Measurements from ENCODE around the gene MARF1. TPM values are rescaled to one million over a fixed set of nuclear protein-coding genes. Genes with fewer than 3 reads are reported as not detected.

Gene MARF1
- total and polyA plus RNA-seq, 9 of the 15 experiments (the other 6 are each of a cell fraction or from before 2014, with no cell fraction given) = 4.7 to 33.2 (median 11.7) TPM

GRCh38 chr16:15643048-15643945, at the start of gene MARF1 (continued):
- TF ChIP-seq ZBTB40 (IDR thresholded peaks at IDR 0.05) = peak; percentile 90
- TF ChIP-seq ZBTB40 (CRISPR knock-in tag; IDR thresholded peaks at IDR 0.05) = no peak
- peak in 1 of 2 experiments; percentile 22; a peak in 2 of 4 replicates for TF ChIP-seq RAD21 (CRISPR knock-in tag; conservative IDR thresholded peaks at IDR 0.05 in 1 of 2, IDR thresholded peaks at IDR 0.05 in 1 of 2)
- no peak for TF ChIP-seq ZNF23 (CRISPR knock-in tag; IDR thresholded peaks at IDR 0.05)
- TF ChIP-seq CBX3 (IDR thresholded peaks at IDR 0.05; ENCODE audit: borderline replicate concordance in 1 of 2, low read length in 2 of 2) = no peak
- no peak for TF ChIP-seq STAT6 (CRISPR knock-in tag; IDR thresholded peaks at IDR 0.05)
- TF ChIP-seq HNRNPUL1 (IDR thresholded peaks at IDR 0.05; ENCODE audit: low read length) = no peak
- peak; percentile 56 for TF ChIP-seq TAF1 (IDR thresholded peaks at IDR 0.05; ENCODE audit: control insufficient read depth, extremely low read depth, insufficient read depth, low read length, severe bottlenecking)
- no peak for TF ChIP-seq CREB5 (CRISPR knock-in tag; IDR thresholded peaks at IDR 0.05)
- peak; percentile 43; the same call in 1 of the 2 replicates for TF ChIP-seq TEAD4 (IDR thresholded peaks at IDR 0.05; ENCODE audit: low read length)
- TF ChIP-seq TEAD4 (CRISPR knock-in tag; IDR thresholded peaks at IDR 0.05; ENCODE audit: borderline replicate concordance) = no peak
- no peak for TF ChIP-seq ZNF24 (IDR thresholded peaks at IDR 0.05)
- TF ChIP-seq ZNF717 (CRISPR knock-in tag; IDR thresholded peaks at IDR 0.05) = no peak
- TF ChIP-seq TBP (optimal IDR thresholded peaks at IDR 0.05; ENCODE audit: low read depth, low read length) = peak; percentile 47
